GM19397 (cell line): ENCODE data around the gene NRXN2.
"Not testable (repeated sequence)": the region's sequence is repeated elsewhere in the genome, so short reads cannot be mapped to it uniquely, and the experiment has no call there.

Experiments used
- ATAC-seq: cut with Tn5 transposase; IDR thresholded peaks from one replicate; pipeline ENCODE4 v1.9.1; 2021; ENCODE audit warnings: mild to moderate bottlenecking, moderate library complexity; ENCODE audit not compliant: unreplicated experiment

NRXN2 gene

DNA sequence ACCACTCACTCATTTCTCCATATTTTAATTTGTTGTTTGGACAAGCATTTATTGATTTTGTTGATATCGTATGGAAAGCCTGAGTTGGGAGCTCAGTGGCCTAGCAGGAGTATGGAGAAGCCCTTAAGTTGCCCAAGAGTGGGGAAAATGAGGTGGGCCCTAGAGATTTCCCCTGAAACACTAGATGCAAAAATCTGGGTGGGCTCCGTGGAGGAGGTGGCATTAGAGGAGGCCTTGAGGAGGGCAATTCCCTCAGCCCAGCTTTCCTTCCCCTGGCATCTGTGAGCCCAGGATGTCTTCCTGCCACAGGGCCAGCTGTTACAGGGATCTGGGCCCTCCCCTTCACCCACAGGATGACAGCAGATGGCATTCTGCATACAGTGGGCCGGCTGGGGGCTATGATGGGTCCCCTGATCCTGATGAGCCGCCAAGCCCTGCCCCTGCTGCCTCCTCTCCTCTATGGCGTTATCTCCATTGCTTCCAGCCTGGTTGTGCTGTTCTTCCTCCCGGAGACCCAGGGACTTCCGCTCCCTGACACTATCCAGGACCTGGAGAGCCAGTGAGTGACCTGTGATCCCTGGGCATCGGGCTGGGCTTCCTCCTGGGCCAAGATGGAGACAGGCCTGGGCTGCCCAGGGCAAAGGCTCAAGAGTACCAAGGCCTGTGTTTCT is 153.6 kb downstream of the NRXN2 start:
- ATAC-seq: no peak

DNA sequence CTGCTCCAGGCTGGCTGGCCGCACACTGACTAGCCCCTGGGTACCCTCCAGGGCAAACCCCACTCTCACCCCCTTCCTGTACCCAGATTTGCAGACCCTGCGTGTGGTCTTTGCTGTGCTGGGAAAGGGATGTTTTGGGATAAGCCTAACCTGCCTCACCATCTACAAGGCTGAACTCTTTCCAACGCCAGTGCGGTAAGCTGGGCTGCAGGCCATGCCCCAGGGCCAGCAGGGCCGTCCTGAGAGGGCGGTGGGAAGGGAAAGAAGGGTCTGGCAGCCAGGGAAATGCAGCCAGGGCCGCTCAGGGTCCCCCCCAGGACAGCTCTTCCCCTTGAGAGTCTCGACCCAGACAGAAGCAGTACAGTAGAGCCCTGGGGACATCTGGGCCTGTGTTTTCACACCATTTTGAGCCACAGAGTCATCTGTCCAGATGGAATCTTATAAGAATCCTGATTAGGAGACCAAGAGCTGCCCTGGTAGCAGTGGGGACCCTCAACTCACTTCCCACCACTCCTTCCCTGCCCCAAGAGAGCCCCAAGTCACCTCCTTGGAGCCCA is 154.3 kb downstream of the NRXN2 start:
- ATAC-seq: no peak

DNA sequence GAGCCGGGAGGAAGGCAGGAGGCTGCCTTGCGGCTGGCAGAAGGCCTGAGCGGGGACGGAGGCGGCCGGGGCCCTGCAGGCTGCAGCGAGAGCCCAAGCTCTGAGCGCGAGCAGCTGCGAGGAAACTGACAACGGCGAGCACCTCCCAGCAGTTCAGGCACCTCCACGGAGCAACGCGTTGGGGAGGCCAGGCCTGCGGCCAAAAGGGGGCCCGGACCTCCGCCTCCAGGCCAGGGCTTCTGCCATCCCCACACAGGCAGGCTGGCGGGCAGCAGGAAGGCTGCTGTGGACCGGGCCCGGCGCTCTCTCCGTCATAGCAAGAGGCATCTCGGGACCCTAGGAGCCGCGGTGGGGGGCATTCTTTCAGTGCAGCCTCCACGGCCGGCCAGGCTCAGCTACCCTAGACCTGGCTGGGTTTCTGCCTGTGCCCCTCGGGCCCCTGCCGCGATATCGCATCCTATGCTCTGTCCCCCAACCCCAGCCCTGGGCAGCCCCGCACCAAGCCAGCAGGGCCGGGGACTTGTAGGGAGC is 154.9 kb downstream of the NRXN2 start:
- no peak for ATAC-seq

DNA sequence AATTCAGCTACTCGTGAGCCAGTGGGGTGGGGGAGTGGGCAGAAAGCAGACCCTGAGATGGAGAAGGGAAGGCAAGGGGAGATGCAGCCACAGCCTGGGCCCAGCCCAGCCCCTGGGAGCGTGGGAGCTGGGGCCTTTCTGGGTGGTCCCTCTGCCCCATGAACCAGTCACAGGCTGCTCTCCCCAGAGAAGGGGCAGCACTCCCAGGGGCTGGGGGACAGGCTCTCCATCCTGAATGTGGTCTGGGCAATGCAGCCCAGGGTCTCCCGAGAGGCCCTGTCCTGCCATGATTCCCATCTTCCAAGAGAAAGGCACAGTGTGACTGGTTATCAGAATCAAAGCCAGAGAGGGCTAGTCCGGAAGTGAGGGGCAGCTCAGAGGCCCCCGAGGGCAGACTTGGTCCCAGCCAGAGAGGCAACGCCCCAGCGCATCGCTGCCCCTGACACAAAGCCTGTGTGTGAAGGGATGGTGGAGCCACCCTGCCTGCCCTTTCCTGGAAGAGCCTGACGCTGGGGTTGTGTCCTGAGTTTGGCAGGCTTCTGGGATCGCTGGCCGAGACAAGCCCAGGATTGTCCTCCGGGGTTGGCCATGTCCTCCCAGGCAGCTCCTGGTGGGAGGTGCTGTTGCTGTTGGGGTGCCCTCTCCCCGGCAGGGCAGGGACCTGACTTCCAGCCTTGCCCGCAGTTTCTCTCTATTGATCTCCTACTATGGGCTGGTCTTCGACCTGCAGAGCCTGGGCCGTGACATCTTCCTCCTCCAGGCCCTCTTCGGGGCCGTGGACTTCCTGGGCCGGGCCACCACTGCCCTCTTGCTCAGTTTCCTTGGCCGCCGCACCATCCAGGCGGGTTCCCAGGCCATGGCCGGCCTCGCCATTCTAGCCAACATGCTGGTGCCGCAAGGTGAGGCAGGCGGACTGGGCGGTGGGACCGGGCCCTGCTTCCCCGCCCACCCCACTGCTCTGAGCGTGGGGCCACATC is 155.8 kb downstream of the NRXN2 start:
- no peak for ATAC-seq

DNA sequence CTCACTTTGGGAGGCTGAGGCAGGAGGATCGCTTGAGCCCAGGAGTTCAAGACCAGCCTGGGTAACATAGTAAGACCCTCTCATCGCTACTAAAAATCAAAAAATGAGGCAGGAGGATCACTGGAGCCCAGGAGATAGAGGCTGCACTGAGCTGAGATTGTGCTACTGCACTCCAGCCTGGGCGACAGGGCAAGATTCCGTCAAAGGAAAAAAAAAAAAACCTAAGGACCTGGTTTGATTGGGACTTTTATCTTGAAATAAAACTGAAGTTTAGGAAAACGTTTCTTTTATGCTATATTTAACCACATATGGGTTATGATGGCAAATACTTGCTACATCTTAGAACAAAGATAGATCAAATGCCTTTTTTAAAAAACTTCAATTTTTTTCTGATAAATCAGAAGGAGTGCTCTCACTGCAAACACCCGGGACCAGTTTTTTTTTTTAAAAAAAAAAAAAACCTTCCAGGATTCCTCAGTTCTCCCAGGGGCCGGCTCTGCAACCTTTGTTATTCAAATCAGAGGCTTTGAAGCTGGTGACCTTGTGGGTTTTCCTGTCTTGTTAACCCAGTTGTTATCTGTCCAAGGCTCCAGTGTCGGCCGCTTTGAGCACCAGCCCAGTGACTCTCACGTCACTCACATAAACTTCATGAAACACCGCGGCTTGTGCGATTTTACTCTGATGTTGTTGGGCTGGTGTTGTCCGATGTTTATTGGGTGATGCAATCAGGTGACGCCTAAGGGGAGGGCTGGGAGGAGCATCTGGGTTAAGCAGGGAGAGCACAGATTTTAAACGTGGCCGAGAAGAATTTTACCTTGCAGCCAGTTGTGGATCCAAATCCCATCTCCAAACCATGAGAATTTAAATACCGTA is 156.7 kb downstream of the NRXN2 start:
- no peak for ATAC-seq

DNA sequence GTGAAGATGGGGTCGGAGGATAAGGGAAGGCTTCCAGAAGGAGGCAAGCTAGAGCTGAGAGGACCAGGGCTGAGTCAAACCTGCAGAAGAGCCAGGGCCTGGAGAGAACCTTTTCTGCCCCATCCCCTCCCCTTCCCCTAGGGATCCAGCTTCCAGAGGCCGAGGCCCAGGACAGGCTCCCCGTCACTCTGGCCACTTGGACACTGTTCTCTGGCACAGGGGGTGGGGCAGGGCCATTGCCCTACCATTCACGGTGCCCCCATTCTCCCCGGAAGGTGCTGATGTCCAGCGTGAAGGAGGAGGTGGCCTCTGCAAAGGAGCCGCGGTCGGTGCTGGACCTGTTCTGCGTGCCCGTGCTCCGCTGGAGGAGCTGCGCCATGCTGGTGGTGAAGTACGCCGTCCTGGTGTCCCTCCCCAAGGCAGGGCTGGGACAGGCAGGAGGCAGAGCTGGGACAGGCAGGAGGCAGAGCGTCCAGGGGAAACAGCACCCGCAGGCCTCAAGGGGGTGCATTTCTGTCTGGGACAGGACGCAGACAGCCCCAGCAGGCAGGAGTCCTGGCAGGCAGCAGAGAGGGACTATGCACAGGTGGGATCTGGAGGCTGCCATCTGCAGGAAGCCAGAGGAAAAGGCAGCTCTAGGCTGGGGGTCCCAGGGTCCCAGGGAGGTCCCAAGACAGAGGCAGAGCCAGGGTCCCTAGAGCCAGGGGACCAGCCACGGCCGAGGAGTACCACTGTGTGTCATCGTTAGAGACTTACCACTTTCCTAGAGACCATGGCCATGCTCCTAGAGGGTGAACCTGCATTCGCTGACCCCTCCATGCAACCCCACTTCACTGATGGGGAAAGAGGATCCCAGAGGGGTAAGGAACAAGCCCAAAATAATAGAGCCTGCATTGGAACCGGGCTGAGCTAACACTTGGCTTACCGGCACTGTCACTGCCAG is 157.8 kb downstream of the NRXN2 start:
- no peak for ATAC-seq

DNA sequence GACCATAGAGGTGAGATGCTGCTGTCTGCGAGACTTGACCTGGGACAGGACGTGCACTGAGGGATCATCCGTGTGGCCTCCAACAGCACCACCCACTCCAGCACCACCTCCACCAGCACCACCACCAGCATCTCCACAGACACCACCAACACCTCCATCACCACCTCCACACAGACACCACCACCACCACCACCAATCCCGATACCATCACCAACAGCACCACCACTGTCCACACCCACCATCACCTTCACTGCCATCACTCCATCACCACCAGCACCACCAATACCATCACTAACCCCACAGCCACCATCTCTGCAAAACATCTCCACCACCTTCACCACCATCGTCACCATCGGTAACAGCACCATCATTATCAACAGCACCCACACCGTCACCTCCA is 158.6 kb downstream of the NRXN2 start:
- no peak for ATAC-seq

DNA sequence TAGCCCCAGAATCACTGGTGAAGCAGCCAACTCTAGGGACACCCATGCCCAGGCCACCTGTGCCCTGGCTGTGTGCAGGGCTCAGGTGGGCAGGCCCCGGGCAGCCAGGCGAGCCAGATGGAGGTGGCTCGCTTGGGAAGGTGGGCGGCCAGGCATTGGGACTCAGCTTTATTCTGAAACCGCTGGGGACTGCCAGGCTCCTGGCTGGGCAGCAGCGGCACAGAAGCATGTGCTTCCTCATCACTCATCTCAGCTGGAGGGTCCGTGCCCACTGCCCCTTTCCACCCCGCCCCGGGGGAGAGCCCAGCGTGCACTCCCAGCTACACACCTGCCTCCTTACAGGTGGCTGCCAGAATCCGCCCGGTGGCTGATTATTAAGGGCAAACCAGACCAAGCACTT is 159.0 kb downstream of the NRXN2 start:
- ATAC-seq: no peak

DNA sequence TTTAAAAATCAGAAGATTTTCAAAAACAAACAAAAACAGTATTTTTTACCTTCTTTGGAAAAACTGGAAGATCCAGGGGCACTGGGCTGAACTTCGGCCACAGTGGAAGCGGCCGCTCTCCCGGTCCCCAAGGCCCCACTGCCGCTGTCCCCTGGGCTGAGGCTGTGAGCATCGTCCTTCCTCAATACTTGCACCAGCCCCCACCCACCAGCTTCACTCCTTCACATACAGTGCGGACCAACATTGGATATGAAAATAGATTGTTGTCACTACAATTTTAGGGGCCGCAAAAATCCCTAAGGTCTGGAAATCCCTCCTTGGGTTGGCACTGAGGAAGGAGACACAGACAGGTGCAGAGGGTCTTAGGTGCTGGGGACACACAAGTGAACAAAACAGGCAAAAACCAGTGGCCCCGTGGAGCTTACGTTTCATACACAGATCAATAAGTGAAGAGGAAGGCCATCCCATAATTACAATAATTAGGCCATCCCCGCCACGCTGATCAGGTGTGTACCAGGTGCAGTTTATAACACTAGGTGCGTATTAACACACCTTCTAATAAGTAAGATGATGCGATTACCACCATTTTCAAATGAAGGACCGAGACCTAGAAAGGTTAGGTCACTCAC is 160.2 kb downstream of the NRXN2 start:
- ATAC-seq: no peak

DNA sequence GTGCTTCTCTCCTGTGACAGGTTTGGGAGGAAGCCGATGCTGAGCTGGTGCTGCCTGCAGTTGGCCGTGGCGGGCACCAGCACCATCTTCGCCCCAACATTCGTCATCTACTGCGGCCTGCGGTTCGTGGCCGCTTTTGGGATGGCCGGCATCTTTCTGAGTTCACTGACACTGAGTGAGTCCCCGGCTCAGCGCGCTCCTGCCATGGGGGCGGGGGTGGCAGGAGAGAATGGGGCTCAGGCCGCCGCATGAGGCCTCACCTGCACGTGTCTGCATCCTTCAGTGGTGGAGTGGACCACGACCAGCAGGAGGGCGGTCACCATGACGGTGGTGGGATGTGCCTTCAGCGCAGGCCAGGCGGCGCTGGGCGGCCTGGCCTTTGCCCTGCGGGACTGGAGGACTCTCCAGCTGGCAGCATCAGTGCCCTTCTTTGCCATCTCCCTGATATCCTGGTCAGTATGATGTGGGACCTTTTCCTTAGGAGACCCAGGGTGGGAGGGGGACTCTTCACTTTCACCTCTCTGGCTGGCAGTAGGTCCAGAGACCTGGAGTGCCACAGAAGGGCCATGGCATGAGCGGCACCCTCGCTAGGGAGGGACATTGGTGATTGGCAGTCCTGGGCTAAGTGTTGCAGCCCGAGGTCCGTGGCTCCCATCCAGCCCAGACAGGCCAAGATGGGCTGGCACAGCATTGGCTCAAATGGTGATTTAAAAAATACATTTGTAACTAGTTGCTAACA is 160.8 kb downstream of the NRXN2 start:
- no peak for ATAC-seq

DNA sequence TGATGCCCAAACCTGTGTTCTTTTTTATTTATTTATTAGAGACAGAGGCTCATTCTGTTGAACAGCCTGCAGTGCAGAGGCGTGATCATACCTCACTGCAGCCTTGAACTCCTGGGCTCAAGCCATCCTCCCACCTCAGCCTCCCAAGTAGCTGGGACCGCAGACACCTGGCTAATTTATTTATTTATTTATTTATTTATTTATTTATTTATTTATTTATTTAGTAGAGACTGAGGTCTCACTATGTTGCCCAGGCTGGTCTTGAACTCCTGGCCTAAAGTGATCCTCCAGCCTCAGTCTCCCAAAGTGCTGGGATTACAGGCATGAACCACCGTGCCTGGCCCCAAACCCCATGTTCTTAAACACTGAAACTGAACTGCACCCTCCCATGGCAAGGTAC is 161.6 kb downstream of the NRXN2 start:
- ATAC-seq: not testable (repeated sequence)

DNA sequence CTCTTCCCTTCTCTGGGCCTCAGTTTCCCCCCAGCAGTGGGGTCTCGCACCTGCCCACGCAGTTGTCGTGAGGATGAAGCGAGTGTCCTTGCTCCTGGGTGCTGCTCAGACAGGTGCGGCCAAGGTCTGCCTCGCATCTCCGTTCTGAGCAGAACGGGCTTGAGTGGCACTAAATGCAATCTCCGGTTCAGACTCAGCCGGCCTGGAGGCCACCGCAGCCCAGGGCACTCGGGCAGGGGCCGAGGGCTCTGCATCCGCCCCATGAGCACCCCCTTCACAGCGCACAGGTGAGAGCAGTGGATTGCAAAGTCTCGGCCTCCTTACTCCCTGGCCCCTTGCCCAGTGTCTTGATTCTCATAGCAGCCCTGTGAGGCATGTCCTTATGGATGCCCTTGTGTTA is 162.1 kb downstream of the NRXN2 start:
- ATAC-seq: no peak

DNA sequence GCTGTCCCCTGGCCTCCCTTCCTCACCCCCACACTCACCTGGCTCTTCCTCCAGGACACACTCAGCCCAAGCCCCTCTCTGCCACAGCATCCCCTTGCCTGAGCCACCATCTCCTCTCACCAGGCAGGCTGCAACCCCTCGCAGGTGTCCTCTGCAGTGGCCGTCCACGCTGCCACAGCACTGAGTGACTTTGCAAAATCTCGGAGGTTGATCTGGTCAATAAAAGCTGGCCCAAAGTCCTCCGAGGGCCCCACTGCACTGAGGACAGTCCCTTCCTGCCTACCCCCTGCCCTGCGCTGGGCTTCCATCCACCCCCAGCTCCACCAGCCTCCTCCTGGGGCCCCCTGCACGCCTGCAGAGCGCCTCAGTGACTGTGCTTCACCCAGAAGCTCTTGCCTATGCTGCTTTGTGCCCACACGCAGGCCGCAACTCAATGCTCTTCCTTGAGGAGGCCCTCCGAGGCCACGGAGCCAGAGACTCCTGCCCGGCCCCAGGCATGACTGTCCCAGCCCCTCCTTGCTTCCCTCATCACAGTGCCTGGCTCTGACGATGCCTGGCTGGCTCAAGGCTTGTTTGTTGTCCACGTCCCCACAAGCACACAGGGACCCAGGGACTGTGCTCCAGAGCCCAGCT is 162.7 kb downstream of the NRXN2 start:
- no peak for ATAC-seq

DNA sequence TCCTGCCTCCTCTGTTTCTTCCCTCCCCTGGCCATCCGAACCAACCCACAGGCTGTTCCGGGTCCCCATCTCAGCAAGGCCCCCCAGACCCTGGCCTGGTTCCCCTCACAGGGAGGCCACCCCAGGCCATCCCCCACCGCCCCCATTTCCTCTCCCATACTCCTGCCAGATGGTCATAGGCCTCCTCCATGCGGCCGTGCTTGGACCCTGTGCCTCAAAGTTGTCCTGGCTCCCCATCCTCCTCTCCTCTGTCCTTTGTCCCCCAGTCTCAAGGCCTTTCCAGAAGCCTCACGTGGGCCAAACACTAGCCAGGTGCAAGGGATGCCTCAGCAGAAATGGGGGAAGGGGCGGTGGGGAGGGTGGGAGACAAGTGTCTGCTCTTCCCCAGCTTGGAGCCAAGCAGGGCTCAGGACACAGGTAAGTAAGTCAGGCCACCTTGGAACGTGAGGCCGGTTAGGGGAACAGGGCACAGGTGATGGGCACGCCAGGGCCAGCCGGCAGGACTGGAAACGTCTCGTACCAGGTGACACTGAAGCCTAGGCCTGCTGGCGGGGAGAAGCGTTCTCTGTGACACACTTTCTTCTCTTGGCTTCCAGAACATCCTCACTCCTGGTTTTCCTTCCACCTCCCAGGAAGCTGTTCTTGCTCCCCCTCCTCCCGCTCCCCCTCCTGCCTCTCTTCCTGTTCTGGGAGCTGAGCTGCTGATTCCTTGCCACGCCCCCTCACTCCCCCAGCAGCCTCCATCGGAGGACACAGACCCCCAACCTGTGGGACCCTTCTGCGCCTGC is 163.5 kb downstream of the NRXN2 start:
- ATAC-seq: no peak

DNA sequence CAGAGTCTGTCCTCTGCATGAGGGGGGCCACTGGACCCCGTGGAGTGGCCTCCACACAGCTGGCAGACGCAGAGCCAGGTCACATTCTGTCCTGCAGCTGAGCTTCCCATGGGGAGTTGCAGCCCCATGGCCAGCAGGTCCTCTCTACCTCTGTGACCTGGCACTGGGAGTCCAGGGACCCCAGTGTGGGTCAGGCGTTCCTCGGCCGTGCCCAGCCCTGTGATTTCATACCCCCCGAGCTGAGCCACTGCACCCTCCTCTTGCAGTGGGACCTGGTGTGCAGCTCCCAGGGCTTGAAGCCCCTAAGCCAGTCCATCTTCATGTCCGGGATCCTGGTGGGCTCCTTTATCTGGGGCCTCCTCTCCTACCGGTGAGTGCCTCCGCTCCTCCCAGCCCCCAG is 164.1 kb downstream of the NRXN2 start:
- no peak for ATAC-seq

DNA sequence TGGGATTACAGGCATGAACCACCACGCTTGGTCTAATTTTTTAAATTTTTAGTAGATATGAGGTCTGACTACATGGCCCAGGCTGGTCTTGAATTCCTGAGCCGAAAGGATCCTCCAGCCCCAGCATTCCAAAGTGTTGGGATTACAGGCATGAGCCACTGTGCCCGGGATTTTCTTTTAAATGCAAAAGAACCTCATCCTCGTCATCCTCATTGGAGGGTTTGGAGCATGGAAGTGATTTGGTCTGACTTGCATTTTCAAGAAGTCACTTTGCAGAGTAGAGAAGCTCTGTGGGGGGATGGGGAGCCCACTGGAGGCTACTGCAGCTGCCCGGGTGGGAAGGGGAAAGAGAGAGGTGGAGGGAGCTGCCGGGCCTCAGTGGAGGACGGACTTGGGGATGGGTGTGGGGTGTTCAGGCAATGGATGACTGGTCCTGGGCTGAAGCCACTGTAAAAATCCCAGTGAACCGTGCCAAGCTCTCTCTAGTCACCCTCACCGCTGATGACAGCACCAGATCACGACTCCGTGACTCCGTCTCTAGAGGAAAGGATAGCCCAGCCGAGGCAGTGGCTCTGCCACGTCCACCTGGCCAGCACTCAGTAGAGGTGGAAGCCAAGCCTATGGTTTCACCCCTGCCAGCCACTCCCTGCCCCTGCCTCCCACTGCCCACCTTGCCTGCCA is 164.8 kb downstream of the NRXN2 start:
- no peak for ATAC-seq
